ENCODE data around the gene CD8B. TPM values are rescaled to one million over a fixed set of nuclear protein-coding genes. Genes with fewer than 3 reads are reported as not detected.
A peak's percentile ranks its signal among the peaks of the same experiment; 100 is the strongest.

The CD8B gene
- total RNA-seq, 1 experiment from 2014 or later, result not detected

GRCh38 chr2:86807468-86808275 is 54.0 kb downstream of the CD8B start:
- intact Hi-C loops (cut with micrococcal nuclease; ENCODE audit: unreplicated experiment), result loop anchor here (2.0 kb wide), 1 partner anchor 43 kb away; no protein-coding TSS in a partner anchor
- Mint-ChIP-seq H3K27ac (ENCODE audit: unreplicated experiment) (peak overlapping the region; percentile 48), H3K9me3 (ENCODE audit: low read depth, unreplicated experiment) (no peaks in the 10 kb centered on the region), H3K36me3 (ENCODE audit: insufficient read depth, unreplicated experiment) (peaks cover 24% of the 10 kb centered on the region), H3K27me3 (ENCODE audit: unreplicated experiment) (no peaks in the 10 kb centered on the region), H3K4me1 (ENCODE audit: low read depth, unreplicated experiment) (peaks cover 9% of the 10 kb centered on the region), H3K4me3 (ENCODE audit: low read depth, unreplicated experiment) (peak overlapping the region; percentile 82)
- BruUV-seq (replicated peaks), result no TSS peak
- DNase-seq, result peak; percentile 78
- CTCF ChIA-PET, result interaction anchor here (1.3 kb wide), 1 partner anchor 411 kb away, joined by 4 read pairs; no protein-coding TSS in a partner anchor
- TF ChIP-seq CTCF (IDR thresholded peaks at IDR 0.05; ENCODE audit: unreplicated experiment), result no peak

GRCh38 chr2:86807133-86807467 is 54.6 kb downstream of the CD8B start:
- Mint-ChIP-seq H3K27me3 (ENCODE audit: unreplicated experiment) (no peaks in the 10 kb centered on the region), H3K4me3 (ENCODE audit: low read depth, unreplicated experiment) (peak overlapping the region; percentile 82), H3K4me1 (ENCODE audit: low read depth, unreplicated experiment) (peaks cover 9% of the 10 kb centered on the region), H3K36me3 (ENCODE audit: insufficient read depth, unreplicated experiment) (peaks cover 24% of the 10 kb centered on the region), H3K27ac (ENCODE audit: unreplicated experiment) (peak overlapping the region; percentile 48), H3K9me3 (ENCODE audit: low read depth, unreplicated experiment) (no peaks in the 10 kb centered on the region)
- intact Hi-C loops (cut with micrococcal nuclease; ENCODE audit: unreplicated experiment), result no loop called here
- TF ChIP-seq CTCF (IDR thresholded peaks at IDR 0.05; ENCODE audit: unreplicated experiment), result no peak
- BruUV-seq (replicated peaks), result no TSS peak
- CTCF ChIA-PET, result interaction anchor here (1.3 kb wide), 1 partner anchor 411 kb away, joined by 4 read pairs; no protein-coding TSS in a partner anchor
- no peak for DNase-seq

- Mint-ChIP-seq H3K27ac (ENCODE audit: unreplicated experiment) (no peak overlapping the region), H3K36me3 (ENCODE audit: insufficient read depth, unreplicated experiment) (peaks cover 24% of the 10 kb centered on the region), H3K27me3 (ENCODE audit: unreplicated experiment) (no peaks in the 10 kb centered on the region), H3K9me3 (ENCODE audit: low read depth, unreplicated experiment) (no peaks in the 10 kb centered on the region), H3K4me1 (ENCODE audit: low read depth, unreplicated experiment) (peaks cover 9% of the 10 kb centered on the region), H3K4me3 (ENCODE audit: low read depth, unreplicated experiment) (peak overlapping the region; percentile 82)
- CTCF ChIA-PET, result no interaction called here
- intact Hi-C loops (cut with micrococcal nuclease; ENCODE audit: unreplicated experiment), result no loop called here
- no peak for DNase-seq
- no peak for TF ChIP-seq CTCF (IDR thresholded peaks at IDR 0.05; ENCODE audit: unreplicated experiment)
- BruUV-seq (replicated peaks), result no TSS peak
Measured at GRCh38 chr2:86806059-86806857, 55.4 kb downstream of the CD8B start.

- peaks cover under 1% of the 10 kb centered on the region for H3K27me3 Mint-ChIP-seq (ENCODE audit: unreplicated experiment)
- no peak overlapping the region for H3K27ac Mint-ChIP-seq (ENCODE audit: unreplicated experiment)
- no peaks in the 10 kb centered on the region for H3K36me3 Mint-ChIP-seq (ENCODE audit: insufficient read depth, unreplicated experiment)
- TF ChIP-seq CTCF (IDR thresholded peaks at IDR 0.05; ENCODE audit: unreplicated experiment), result no peak
- no peaks in the 10 kb centered on the region for H3K4me1 Mint-ChIP-seq (ENCODE audit: low read depth, unreplicated experiment)
- no peak overlapping the region for H3K4me3 Mint-ChIP-seq (ENCODE audit: low read depth, unreplicated experiment)
- peaks cover 9% of the 10 kb centered on the region for H3K9me3 Mint-ChIP-seq (ENCODE audit: low read depth, unreplicated experiment)
- no TSS peak for BruUV-seq (replicated peaks)
- CTCF ChIA-PET, result no interaction called here
- DNase-seq, result no peak
- intact Hi-C loops (cut with micrococcal nuclease; ENCODE audit: unreplicated experiment), result no loop called here
Measured at GRCh38 chr2:86800856-86801567, 60.7 kb downstream of the CD8B start.

All from Calu3 (cell line).